Measurements from ENCODE around the gene TIMM17A.
A peak's percentile ranks its signal among the peaks of the same experiment; 100 is the strongest.
"Not testable (repeated sequence)": the region's sequence is repeated elsewhere in the genome, so short reads cannot be mapped to it uniquely, and the experiment has no call there.

TIMM17A gene

DNA sequence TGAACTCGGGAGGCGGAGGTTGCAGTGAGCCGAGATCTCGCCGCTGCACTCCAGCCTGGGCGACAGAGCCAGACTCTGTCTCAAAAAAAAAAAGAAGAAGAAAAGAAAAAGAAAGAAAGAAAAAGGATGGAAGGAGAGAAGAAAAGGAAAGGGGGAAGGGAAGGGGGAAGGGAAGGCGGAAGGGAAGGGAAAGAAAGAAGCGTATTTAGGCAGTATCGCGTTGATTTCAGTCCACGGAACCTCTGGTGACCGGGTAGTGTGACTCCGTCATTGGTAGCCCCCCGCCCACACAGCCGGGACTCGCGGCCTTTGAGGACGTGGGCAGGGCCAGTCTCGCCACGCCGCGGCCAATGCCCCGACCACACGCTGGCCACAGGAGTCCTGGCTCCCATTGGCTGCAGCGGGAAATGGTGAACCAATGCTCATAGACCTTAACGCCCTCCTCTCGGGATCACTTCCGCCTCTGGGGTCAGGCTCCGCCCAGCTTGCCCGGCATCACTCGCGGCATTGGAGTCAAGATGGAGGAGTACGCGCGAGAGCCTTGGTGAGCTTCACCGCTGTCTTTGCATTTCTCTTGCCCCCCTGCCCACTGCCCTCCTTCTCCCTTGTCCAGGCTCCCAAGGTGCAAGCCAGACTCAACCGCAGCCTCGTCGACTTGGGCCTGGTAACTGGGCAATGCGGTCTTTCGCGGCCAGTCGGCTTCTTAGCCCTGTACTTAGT is at the start of gene TIMM17A:
TSS of gene TIMM17A (plus strand) at position 495 of the 720 bp plus-strand sequence. CDS start at position 519, 24 bp downstream.
- peak; percentile 99 for DNase-seq

DNA sequence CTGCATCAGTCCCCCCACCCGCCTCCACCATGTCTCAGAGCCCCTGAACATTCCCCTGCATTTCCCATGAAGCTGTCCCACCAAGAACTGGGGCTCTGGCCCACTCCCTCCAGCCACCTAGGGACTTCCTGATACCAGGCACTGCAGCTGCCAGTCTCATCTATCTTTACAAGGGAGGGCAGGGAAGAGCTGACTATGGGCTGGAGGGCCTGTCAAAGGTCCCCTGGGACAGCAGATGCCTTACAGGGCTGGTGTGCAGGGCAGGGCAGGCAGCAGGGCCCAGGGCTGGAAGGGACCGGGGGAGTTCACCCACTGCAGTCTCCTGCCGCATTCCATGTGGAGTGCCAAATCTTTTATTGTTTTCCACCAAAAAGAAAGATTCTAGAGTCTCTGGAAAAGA is 49.0 kb upstream of the TIMM17A start:
- no peak for DNase-seq

DNA sequence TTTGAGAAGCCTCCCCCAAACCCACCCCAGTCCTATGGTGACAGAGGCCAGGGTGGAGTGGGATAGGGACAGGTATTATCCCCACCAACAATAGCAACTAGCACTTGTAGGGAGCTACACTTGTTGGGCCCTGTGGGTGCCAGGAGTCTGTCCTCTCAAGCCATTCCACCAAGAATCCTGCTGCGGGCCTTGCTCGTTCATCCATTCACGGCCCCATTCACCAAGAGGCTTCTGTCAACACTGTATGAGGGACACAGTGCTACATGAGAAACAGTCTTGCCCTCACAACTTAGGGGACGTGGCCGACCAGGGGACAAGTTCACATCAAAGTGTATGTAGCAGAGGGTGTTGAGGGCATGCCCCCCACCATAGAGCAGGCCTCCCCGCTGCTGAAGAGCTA is 47.7 kb upstream of the TIMM17A start:
- no peak for DNase-seq

DNA sequence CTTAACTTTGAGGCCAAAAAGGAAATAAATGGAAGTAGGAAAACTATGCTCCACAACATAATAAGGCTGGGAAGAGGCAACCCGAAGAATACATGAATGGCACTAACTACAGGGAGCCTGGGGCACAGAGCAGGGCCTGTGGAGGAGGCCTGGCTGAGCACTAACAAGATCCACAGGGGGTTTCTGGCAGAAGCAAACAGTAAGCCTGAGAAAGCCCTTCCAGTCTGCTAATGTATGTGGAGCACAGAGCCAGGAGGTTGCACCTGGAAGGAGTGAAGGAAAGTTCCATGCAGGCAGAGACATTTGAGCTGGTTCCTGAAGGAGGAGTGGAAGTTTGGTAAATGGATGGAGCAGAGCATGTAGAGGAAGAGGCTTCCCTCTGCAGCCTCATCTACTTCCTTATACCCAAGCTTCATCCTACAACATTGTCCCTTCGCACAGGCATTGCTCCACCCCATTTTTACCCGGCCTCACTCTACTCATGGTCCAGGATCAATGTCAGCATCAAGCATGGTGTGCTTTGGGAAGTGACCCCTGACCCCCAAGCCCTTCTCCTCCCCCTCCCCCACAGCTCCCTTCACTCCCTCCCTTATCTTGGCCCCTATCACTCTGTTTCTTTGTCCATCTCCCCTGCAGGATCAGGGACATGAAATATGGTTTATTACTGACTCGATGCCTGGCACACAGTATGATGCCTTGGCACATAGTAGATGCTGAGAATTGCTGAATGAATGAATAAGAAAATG is 43.3 kb upstream of the TIMM17A start:
- DNase-seq: no peak

DNA sequence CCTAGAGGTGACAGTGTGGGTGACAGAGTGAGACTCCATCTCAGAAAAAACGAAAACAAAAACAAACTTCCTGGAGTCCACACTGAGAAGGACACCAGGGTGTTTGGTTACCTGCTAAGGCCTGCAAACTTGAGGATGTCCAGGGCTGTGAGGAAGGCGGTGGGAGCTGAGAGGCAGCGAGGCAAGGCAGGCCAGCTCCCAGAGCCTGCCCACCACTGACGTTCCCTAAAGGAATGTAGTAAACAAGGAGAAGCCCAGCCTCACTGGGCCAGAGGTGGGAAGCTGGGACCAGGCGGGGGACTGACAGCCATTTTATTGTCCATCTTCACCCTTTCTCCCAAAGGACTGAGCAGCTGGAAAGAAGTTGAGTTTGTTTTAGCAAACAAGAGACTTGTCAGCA is 42.5 kb upstream of the TIMM17A start:
- no peak for DNase-seq

DNA sequence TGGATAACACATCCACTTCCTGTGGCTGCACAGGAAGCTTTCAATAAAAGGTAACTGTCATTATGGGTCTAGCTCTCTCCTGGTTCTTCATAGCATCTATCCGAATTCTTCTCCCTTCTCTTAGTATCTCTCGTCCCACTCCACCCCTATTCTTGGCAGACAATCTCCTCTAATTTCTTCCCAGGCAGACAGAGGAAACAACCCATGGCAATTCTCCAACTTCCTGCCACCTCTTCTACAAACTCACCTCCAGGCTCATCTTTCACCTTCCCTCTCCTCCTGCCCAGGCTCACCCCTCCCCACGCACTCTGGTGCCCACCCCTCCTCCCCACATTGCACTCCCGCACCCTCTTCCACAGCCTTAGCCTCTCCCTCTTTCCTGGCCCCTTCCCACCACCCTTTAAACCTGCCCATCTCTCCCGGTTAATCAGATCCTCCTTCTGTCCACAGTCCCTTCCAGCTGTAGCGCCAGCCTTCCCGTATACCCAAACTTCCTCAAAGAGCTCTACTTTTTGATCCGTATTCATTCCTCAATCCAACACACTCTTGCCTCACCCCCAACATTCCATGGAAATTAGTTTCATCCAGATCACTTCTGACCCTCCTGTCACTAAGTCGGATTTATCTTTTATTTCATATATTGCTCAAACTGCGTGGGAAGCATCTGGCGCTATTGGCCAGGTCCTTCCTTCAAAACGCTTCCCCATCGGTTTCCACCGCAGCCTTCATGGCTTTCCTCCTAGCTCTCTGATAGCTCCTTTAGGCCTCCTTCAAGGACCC is 40.7 kb upstream of the TIMM17A start:
- no peak for DNase-seq

DNA sequence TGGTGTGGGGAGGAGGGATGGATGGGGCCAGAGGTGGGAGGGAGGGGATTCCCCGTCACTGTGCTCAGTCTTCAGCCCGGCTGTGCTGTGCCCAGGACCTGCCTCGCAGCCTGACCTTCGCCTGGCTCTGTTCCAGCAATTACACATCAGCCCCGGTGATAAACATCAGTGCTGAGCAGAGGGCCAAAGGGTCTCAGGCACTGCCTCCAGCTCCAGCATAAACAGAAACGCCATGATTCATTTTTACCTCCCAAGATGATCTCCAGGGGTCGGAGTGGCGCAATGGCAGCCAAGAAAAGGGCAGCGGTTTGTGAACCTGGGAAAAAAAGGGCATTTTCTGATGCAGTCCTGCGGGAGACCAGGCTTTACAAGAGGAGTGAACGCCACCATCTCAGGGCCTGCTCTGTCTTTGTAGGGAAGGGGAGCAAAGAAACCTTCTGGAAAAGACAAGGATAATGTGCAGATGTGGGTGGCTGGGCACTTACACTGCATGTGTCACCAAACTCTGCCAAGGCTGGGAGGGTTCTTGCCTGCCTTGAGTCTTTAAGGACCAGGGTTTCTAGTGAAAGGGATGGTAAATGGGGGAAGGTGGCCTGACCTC is 38.6 kb upstream of the TIMM17A start:
- peak; percentile 44 for DNase-seq

DNA sequence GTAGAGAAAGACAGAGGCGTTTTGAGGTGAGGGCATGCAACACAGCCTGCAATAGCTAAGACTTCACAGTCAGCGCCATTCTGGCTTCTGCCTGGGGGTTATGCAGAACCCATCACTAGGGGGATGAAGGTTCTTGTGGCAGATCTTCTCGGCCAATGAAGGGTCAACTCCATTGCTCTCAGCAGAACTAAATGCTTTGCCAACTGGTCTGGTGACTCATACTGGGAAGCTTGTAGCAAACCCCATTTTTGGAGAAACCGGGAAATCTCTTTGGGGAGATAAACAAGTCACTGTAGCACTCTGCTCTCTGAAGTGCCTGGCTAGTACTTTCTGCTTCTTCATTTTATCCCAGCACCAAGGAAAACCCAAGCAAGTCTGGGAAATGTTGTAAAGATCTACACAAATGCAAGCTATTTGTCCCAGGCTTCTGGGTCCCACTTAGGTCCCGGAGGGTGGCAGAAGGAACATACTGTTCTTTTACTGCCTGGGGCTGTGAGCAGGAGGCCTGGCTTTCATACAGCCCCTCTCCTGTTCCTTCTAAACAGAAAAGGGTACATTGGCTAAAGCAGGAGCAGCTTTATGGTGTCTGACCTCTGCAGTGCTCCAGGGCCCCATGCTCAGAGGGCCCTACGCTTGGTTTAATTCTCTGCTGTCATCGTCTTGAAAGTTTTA is 37.8 kb upstream of the TIMM17A start:
- no peak for DNase-seq

DNA sequence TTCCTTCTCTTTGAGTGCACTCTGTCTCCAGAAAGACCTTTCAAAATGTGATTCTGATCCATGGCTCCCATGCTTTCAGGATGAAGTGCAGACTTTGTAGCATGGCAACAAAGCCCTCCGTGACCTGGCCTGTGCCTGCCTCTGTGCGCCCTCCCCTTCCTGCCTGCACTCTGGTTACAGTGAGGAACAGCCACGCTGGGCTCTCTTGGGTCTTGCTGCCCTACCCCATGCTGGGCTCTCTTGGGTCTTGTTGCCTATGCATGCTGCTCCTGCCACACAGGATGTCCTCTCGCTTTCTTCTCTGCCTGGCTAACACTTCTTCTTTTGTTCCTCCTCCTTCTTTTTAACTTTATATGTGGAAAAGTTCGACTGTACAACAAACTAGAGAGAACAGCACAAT is 37.0 kb upstream of the TIMM17A start:
- DNase-seq: no peak

DNA sequence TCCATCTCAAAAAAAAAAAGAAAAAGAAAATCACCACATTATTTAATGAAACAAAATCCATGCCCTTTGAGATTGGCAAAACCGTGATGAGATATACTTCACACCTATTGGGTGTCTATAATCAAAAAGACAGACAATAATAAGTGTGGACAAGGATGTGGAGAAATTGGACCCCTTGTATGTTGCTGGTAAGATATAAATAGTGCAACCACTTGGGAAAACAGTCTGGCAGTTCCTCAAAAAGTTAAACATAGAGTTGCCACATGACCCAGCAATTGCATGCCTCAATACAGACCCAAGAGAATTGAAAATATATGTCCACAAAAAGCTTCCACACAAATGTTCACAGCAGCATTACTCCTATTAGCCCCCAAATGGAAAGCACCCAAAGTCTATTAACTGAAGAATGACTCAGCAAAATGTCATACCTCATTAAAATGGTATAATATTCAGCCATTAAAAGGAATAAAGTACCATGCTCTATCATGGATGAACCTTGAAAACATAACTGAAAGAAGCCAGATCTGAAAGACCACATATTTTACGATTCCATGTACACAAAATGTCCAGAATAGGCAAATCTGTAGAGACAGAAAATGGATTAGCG is 33.2 kb upstream of the TIMM17A start:
- peak; percentile 18 for DNase-seq

DNA sequence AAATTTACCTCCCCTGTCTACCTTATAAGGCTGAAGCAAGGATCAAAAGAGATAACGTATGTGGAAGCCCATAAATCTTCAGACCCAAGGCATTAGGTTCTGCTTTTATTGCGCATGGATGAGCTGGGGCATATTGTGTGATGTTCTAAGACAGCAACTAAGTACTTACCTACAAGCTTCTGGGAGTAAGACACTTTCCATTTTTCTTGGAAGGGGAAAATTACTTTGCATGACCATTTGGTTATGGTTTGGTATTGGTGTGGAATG is 30.1 kb upstream of the TIMM17A start:
- no peak for DNase-seq

DNA sequence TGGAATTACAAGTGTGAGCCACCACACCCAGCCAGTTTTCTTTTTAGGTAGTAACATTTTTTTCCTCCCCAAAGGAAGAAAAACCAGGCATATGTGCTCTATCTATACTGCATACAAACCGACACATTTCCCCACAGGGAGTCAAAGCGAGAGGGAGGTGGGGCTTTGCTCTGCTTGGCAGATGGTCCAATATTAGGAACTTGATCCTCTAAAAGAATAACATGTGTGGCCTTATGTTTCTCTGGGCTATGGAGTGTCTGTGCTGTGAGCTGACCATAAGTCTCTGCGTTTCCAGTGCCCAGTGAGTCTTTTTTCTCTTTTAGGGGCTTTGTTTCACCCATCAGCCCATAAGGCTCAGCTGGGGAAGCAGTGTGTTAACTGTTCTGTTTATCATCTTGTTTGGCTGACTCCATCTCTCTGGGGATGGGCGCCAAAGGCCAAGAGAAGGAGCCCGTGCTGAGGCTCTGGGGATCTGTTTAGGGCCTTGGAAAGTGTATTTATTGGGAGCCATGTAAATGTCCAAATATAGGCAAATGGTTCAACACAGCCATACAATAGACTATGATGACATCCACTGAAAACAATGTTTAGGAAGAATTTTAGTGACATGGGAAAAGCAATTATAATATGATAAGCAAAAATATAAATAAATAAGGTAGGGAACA is 29.2 kb upstream of the TIMM17A start:
- no peak for DNase-seq

DNA sequence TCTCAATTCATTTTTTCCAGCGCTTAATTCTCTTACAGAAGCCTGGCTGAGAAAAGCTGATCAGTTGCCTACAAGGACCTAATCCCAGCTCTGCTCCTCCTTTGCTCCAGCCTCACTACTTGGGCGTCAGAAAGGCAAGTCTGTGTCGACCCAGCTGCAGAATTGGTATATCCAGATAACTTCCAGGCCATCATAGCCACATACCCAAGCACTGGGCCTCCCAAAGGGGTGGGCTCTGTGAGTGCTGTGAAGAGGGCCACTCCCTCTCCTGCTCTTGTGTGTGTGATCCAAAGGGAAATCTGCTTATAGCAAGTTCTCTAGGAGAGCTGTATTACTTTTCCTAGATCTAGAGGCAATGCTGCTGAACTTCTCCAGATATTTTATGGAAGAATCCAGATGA is 27.0 kb upstream of the TIMM17A start:
- DNase-seq: no peak

DNA sequence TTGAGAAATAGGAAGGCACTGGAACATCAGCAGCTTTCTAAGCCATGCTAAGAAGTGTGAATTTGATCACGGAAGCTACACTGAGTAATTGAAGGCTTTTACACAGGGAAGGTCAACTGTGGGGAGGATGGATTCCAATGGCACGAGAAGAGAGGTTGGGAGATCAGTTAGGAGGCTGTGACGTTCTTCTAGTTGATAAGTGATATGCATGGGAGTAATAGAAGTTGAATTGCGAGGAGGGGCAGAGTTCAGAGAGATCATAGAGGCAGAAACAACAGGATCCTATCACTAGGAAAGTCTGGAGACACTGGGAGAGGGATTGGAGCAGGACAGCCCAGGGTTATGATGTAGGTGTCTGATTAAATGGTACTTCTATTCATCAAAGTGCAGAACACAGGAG is 25.2 kb upstream of the TIMM17A start:
- no peak for DNase-seq

DNA sequence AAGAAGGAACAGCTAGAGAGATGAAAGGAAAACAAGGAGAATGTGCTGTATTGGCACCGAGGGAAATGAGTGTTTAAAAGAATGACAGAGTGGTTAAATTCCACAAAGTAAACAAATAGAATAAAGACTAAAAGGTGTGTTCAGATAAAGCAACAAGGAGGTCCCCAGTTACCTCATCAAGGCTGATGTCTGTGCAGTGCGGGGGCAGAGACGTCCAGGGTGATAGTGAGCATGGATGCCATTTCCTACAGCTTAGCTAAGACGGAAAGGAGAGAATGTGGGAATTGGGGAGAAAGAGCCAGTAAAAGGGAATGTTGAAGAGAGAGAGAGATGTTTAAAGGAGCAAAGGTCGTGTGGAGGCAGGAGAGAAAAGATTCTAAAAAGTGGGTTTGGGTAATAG is 24.5 kb upstream of the TIMM17A start:
- DNase-seq: no peak

DNA sequence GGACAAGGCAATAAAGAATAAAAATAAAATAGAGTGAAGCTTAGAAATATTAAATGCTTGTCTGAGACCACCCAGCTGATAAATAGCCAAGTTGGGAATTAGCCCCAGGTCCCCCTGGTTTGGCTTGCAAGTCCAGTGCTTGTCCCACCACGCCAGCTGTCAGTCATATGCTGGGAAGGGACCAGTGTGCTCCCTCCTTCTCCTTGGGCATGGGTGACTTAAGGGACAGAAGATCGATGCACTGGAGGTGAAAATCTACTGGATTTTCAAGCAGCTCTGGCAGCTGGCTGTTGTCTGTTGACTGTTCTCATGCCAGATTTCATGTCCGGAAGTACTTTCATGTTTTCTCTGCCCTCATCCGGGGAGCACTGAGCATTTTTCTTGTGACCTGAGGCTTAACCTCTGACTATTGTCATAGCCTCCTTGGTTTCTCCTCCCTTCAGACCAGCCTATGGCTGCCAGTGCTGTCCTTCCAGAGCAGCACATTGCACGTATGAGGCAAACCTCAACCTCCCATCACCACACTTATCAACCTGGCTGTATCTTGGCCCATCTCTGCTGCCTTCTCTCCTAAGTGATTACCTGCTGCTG is 21.4 kb upstream of the TIMM17A start:
- no peak for DNase-seq

DNA sequence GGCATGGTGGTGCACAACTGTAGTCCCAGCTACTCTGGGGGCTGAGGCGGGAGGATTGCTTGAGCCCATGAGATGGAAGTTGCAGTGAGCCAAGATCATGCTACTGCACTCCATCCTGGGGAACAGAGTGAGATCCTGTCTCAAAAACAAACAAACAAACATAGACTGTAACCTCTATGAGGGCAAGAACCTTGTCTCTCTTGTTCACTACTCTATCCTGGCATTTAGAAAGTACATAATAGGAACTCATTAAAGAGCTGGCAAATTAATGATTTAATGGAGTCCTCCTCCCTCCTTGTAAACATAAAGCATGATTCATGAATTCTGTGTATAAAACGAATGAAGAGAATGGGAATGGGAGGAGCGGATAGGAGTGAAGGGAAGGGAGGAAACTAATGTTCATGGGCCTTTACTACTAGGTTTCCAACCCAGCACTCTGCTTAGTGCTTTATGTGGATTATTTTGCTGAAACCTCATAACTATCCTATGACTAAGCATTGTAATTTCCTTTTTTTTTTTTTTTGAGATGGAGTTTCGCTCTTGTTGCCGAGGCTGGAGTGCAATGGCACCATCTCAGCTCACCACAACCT is 17.6 kb upstream of the TIMM17A start:
- no peak for DNase-seq

DNA sequence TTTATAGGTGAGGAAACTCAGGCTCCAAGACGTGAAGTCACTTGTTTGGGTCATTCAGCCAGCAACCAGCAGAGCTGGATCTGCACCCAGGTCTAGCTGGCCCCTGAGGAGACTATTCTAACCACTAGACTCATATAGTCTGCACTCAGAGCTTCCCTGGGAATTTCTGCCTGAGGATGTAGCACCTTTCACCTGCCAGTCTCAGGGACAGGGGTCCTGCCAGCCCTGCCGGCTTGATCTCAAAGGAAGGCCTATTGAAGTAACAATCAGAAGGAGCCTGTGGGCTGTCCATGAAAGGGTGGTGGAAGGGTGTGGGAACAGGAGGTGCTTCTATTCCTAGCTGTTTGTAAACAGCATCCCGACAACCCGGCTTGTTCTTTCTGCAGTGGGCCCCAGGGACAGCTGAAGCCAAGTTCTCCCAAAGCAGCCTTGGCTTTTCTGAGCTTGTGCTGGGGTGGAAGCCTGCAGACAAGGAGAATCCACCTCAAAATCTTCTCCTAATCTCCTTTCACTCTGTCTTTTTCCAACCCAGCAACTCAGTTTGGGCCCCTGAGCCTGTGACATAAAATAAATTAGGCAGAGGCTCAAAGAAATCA is 16.8 kb upstream of the TIMM17A start:
- DNase-seq: no peak

DNA sequence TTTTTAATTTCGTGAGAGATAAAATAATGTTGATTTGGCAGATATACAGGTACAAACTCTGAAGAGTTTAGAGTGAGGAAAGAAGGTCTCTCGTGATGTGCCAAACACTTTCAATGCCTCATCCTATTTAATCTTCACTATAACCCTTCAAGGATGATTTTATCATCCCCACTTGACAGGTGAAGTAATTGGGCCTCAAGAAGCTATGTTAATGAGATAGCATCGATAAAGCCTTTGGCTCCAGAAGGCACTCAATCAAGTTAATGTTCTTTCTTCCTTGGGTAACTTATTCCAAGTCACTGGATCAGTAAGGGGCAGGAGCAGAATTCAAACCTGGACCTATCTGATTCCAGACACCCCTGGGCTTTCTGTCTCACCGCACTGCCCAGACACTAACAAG is 16.2 kb upstream of the TIMM17A start:
- no peak for DNase-seq

DNA sequence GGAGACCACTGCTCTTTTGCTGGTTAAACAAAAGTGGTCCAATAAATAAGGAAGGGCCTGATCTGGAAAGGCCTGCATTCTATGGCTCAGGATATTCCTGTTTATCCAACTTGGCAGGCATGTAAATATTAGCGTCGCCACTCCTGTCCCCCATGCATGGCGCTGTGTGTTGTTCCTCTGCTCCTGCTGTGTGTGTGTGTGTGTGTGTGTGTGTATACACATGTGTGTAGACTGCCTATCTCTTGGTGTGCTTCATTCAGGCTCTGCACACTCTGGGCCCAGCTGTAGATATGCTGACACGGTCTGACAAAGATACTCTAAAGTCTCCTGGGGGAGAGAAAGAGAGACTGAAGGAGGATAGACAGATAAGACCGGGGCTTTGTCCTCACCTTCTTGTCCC is 15.7 kb upstream of the TIMM17A start:
- no peak for DNase-seq

DNA sequence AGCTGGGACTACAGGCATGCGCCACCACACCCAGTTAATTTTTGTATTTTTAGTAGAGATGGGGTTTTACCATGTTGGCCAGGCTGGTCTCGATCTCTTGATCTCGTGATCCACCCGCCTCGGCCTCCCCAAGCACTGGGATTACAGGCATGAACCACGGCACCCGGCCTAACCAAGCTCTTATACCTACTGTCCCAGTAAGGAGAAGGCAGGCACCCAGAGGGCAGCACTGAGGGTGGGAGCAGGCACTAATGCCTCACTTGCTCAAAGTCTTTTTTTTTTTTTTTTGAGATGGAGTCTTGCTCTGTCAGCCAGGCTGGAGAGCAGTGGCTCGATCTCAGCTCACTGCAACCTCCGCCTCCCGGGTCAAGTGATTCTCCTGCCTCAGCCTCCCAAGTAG is 15.0 kb upstream of the TIMM17A start:
- not testable (repeated sequence) for DNase-seq
